Gastroesophageal sphincter (tissue), 3 donors: ENCODE data around the gene TMEM163.

ENCODE experiments used
- POLR2AphosphoS5 ChIP-seq: sonication (generic); formaldehyde crosslinking; IDR thresholded peaks from one replicate; pipeline ENCODE4 v1.6.1; 2017; ENCODE audit warnings: antibody characterized with exemption
- TF ChIP-seq, protein P1 (sequence below), 4 experiments: fragments of 200-600 bp in 2 of 4; fragments of 450-650 bp in 2 of 4; sonication (generic) in 1 of 4; IDR thresholded peaks; one replicate each; pipeline ENCODE4 v1.5.1; 2017 to 2019; ENCODE audit warnings: antibody characterized with exemption in 4 of 4, mild to moderate bottlenecking in 2 of 4, moderate library complexity in 2 of 4

DNA sequence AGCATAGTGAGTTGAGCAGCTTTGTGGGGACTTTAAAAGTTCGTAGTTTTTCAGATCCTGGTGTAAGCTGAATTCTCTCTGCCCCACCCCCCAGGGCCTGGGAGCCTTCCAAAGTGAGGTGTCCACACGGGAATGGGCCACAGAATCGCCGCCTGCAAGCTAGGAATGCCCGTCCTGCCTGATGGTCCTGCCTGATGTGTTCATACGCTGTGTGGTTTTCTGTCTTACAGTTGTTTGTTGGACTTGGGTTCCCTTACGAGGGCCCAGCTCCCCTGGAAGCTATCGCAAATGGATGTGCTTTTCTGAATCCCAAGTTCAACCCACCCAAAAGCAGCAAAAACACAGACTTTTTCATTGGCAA lies 306.2 kb downstream of the TMEM163 start:
- TF ChIP-seq, protein P1, sequence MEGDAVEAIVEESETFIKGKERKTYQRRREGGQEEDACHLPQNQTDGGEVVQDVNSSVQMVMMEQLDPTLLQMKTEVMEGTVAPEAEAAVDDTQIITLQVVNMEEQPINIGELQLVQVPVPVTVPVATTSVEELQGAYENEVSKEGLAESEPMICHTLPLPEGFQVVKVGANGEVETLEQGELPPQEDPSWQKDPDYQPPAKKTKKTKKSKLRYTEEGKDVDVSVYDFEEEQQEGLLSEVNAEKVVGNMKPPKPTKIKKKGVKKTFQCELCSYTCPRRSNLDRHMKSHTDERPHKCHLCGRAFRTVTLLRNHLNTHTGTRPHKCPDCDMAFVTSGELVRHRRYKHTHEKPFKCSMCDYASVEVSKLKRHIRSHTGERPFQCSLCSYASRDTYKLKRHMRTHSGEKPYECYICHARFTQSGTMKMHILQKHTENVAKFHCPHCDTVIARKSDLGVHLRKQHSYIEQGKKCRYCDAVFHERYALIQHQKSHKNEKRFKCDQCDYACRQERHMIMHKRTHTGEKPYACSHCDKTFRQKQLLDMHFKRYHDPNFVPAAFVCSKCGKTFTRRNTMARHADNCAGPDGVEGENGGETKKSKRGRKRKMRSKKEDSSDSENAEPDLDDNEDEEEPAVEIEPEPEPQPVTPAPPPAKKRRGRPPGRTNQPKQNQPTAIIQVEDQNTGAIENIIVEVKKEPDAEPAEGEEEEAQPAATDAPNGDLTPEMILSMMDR (IDR thresholded peaks at IDR 0.05) = no peak
- no peak for TF ChIP-seq POLR2AphosphoS5
